Astrocyte of the cerebellum (primary cell): ENCODE measurements around the gene FREM2.
A peak's percentile ranks its signal among the peaks of the same experiment; 100 is the strongest.

Experiments
- DNase-seq: peaks from one replicate; pipeline ENCODE4 v3.0.0-alpha.2; 2011; ENCODE audit warnings: low read depth
- H3K4me3 ChIP-seq: 2 replicates; pipeline ENCODE4 v1.5.1; 2011; ENCODE audit warnings: mild to moderate bottlenecking, low read depth, low read length, moderate library complexity
- in situ Hi-C: cut with HindIII; loops from 2 replicates; pipeline ENCODE4 v1.10.0; 2017; ENCODE audit warnings: low sequenced_read_pairs
- TF ChIP-seq, protein P1 (sequence below): IDR thresholded peaks from 2 replicates; pipeline ENCODE4 v1.5.1; 2012; ENCODE audit warnings: low read length, low read depth, moderate library complexity, mild to moderate bottlenecking; ENCODE audit errors: missing control alignments

Gene FREM2

DNA sequence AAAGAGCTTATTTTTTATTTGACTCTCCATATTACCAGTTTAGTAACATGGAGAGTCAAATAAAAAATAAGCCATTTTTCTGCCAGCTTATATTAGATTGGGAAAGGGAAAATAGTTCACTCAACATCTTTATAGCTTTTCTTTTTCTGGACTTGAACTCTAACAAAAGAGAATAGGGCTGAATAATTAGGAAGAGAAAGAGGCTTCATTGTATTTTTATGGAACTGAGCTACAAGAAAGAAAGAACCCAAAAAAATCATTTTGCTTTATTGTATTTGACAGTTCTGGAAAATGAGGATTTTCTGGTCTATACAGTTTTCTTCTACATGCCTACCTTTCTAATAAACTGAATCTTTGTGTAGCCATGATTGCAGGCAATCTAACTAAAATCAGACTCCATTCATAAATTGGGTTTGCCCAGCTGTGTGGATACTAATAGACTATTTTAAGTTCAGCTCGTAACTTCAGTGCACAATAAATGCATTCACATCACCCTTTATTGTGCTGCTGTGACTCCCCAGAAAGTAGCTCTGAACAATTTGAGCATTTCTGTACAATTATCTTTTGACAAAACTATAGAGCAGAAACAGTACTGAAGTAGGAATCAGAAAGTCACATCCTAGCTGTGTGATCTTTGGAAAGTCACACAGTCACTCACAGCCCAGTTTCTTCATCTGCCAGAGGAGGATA is 188.5 kb downstream of the FREM2 start:
- DNase-seq: no peak
- in situ Hi-C loops: no loop called here
- TF ChIP-seq, protein P1, sequence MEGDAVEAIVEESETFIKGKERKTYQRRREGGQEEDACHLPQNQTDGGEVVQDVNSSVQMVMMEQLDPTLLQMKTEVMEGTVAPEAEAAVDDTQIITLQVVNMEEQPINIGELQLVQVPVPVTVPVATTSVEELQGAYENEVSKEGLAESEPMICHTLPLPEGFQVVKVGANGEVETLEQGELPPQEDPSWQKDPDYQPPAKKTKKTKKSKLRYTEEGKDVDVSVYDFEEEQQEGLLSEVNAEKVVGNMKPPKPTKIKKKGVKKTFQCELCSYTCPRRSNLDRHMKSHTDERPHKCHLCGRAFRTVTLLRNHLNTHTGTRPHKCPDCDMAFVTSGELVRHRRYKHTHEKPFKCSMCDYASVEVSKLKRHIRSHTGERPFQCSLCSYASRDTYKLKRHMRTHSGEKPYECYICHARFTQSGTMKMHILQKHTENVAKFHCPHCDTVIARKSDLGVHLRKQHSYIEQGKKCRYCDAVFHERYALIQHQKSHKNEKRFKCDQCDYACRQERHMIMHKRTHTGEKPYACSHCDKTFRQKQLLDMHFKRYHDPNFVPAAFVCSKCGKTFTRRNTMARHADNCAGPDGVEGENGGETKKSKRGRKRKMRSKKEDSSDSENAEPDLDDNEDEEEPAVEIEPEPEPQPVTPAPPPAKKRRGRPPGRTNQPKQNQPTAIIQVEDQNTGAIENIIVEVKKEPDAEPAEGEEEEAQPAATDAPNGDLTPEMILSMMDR: no peak
- no peak overlapping the region for H3K4me3 ChIP-seq

DNA sequence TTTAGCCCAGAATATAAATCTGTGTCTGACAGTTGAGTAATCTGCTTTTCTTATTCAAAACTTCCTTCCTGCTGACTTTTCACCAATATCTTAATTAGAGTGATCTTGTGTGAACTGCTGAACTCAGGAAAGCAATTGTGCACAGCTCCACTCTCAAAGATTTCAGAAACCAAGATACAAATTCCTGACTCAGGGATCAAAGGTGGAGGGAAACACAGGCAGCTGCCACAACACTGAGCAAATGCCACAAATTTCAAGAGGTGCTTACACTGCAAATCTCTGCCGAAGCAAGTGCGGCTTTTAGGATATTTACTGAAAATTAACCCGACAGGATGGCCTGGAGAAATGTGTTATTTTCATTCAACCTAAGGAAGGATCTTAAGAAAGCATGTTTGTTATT is 192.4 kb downstream of the FREM2 start:
- H3K4me3 ChIP-seq: no peak overlapping the region
- in situ Hi-C loops: no loop called here
- DNase-seq: no peak
- TF ChIP-seq, protein P1: no peak

DNA sequence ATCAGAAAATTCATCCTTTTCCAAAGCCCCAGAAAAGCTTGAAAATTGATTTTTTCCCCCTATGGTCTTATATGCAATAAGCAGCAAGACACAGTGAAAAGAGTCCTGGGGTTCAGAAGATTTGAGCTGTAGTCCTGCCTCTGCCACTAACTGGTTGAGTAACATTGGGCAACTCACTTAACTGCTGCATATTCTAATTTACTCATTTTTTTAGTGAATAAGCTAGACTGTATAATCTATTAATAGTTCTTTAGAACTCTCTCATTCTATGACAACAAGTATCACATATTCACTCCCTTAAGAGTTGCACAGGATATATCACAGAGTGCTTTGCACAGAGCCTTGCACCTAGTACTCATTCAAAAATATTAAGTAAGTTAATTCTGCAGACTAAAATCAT is 192.9 kb downstream of the FREM2 start:
- no peak overlapping the region for H3K4me3 ChIP-seq
- in situ Hi-C loops: no loop called here
- TF ChIP-seq, protein P1: no peak
- no peak for DNase-seq

DNA sequence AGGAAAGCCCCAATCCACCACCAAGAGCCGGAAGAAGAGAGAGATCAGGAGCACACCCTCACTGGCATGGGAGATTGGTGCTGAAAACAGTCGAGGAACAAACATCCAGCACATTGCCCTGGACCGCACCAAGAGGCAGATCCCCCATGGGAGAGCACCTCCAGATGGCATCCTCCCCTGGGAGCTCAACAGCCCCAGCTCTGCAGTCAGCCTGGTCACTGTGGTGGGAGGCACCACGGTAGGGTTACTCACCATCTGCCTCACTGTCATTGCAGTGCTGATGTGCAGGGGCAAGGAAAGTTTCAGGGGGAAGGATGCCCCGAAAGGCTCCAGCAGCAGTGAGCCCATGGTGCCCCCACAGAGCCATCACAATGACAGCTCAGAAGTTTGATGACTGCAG is 193.5 kb downstream of the FREM2 start:
- no peak overlapping the region for H3K4me3 ChIP-seq
- in situ Hi-C loops: no loop called here
- TF ChIP-seq, protein P1: no peak

DNA sequence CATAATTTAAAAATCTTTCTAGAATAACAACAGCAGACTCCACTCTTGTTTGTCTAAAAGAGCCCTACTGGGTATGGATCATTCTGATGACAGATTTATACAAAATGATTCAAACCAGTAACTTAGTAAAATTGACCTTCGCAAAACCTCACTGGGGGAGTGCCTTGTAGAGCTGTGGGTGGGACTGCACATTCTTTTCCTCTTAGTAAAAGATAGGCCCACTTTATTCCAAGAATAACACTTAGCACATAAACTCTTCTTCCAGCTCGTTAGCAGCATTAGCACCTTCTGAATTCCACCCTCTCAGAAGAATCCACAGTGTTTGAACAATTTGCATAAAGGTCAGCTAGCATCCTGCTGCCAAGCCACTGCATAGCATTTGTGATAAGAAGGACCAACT is 196.9 kb downstream of the FREM2 start:
- peak; percentile 55 for DNase-seq
- H3K4me3 ChIP-seq: no peak overlapping the region
- in situ Hi-C loops: no loop called here
- TF ChIP-seq, protein P1: no peak

More for the DNA sequence above, 193.5 kb downstream of the FREM2 start:
- no peak for DNase-seq

DNA sequence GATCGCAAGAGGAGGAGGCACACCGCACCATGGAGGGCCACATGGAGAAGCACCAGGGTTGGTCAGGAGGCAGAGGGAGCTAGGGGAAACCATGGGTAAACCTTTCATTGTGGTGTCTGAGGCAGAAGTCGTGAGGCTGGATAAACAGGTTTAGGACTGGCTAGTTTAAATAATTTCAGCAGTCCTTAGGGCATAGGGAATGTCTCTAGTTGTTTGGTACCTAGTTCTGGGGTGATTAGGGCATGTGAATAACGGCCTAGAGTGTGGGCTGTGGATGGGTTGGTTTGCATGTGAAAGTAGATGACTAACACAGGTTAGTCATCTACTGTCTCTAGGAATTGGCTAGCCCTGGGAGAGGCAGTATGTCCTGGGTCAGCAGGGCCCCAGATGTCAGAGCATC is 201.4 kb downstream of the FREM2 start:
- TF ChIP-seq, protein P1: no peak
- no peak for DNase-seq
- in situ Hi-C loops: no loop called here
- no peak overlapping the region for H3K4me3 ChIP-seq

DNA sequence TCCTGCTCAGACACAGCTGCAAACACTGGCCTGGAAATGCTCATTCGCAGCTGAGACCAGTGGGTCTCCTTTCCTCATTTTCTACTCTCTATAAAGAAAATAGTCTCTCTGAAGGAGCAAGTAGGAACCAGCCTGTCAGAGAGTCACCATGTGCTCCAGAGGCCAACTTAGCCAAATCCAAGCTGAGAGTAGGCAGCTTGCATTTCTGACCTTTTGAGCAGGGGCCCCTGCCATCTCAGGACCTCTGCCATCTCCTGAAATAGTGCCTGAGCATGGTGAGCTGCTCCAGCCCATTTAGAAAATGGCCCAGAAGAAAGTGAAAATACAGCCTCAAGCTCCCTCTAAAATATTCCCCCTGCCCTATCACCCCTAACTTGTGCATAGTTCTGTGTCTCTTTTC is 208.2 kb downstream of the FREM2 start:
- TF ChIP-seq, protein P1: no peak
- no peak overlapping the region for H3K4me3 ChIP-seq
- in situ Hi-C loops: no loop called here
- no peak for DNase-seq
